Body of pancreas (tissue), 4 donors: Measurements from ENCODE around the gene TIGD3. TPM values are rescaled to one million over a fixed set of nuclear protein-coding genes. Genes with fewer than 3 reads are reported as not detected.

Source experiments
- ATAC-seq: fragments of 150-250 bp; one replicate; pipeline ENCODE4 v1.9.1; 2016
- DNase-seq, 4 donors: peaks; one replicate each; pipeline ENCODE4 v3.0.0-alpha.2; 2019
- H3K27ac ChIP-seq, 4 donors: fragments of 200-600 bp; sonication (generic); 1 replicate in 3 of 4; 2 replicates in 1 of 4; pipeline versions ENCODE4 v1.5.1 to v1.6.1; 2016 to 2019; ENCODE audit warnings: mild to moderate bottlenecking in 1 of 4, mixed read lengths in 1 of 4, moderate library complexity in 1 of 4
- H3K27me3 ChIP-seq, 2 donors: fragments of 200-600 bp; sonication (generic); one replicate each; pipeline ENCODE4 v1.6.0; 2016; ENCODE audit warnings: mild to moderate bottlenecking in 1 of 2
- H3K36me3 ChIP-seq, 2 donors: fragments of 200-600 bp; sonication (generic); replicated peaks in 1 of 2; 2 replicates each; pipeline ENCODE4 v1.5.1; 2016; ENCODE audit warnings: low read depth in 2 of 2; ENCODE audit not compliant: insufficient read depth in 1 of 2
- H3K4me1 ChIP-seq: fragments of 200-600 bp; sonication (generic); one replicate; pipeline ENCODE4 v1.6.0; 2016
- H3K4me3 ChIP-seq, 2 donors: fragments of 200-600 bp; sonication (generic); 1 replicate in 1 of 2; 2 replicates in 1 of 2; pipeline ENCODE4 v1.5.1; 2016 to 2019
- H3K9me3 ChIP-seq, 3 donors: fragments of 200-600 bp; sonication (generic); 1 replicate in 2 of 3; 2 replicates in 1 of 3; pipeline ENCODE4 v1.5.1; 2016
- CTCF ChIP-seq, 7 experiments: fragments of 450-650 bp in 4 of 7; fragments of 200-600 bp in 3 of 7; sonication (generic) in 3 of 7; IDR thresholded peaks; one replicate each; pipeline ENCODE4 v1.5.1; 2016 to 2019; ENCODE audit warnings: antibody characterized with exemption in 7 of 7
- POLR2A ChIP-seq, 3 donors: fragments of 450-650 bp; IDR thresholded peaks; one replicate each; pipeline ENCODE4 v1.6.1; 2016; ENCODE audit warnings: antibody characterized with exemption in 3 of 3, mild to moderate bottlenecking in 2 of 3
- WGBS, 2 donors: methylation state at CpG; one replicate each; pipeline ENCODE4 v1.1.5; 2017; 5-methylcytosine and 5-hydroxymethylcytosine counted together
- intact Hi-C: fragments of 100-400 bp; cut with DNase I; formaldehyde crosslinking; loops from one replicate; pipeline ENCODE4 v1.15.1; 2023
- total RNA-seq, 2 donors: library from RNA; depleted of rRNA; stranded (reverse); fragments of >200 nt; gene quantifications; one replicate each; pipeline ENCODE4 v1.1.0, GENCODE V29; 2016

Gene TIGD3
- total RNA-seq, 2 donors from 2014 or later = not detected

- intact Hi-C loops = no loop called here
- WGBS, 2 donors = 82 to 86% methylated on average over 15 to 16 of the region's 16 CpGs
- Histone ChIP-seq H3K9me3 (no peaks in the 10 kb centered on the region), H3K27ac (no peak overlapping the region), H3K27me3 (no peaks in the 10 kb centered on the region), H3K4me3 (no peak overlapping the region), H3K36me3 (peaks cover 0 to 21% of the 10 kb centered on the region in 2 donors), H3K4me1 (no peaks in the 10 kb centered on the region)
- DNase-seq = no peak
- no peak for TF ChIP-seq CTCF (IDR thresholded peaks at IDR 0.05)
- no peak for TF ChIP-seq POLR2A (IDR thresholded peaks at IDR 0.05)
- ATAC-seq = no peak
These were observed 46.7 kb downstream of the TIGD3 start for GRCh38 chr11:65401073-65401802.

GRCh38 chr11:65401803-65402248 is 47.3 kb downstream of the TIGD3 start:
- DNase-seq (no peak), ATAC-seq (no peak)
- Histone ChIP-seq H3K27ac (no peak overlapping the region), H3K27me3 (no peaks in the 10 kb centered on the region), H3K9me3 (no peaks in the 10 kb centered on the region), H3K4me1 (no peaks in the 10 kb centered on the region), H3K36me3 (peaks cover 0 to 22% of the 10 kb centered on the region in 2 donors), H3K4me3 (no peak overlapping the region)
- no peak for TF ChIP-seq POLR2A (IDR thresholded peaks at IDR 0.05)
- TF ChIP-seq CTCF (IDR thresholded peaks at IDR 0.05) = no peak
- intact Hi-C loops = no loop called here
- WGBS, 2 donors = 79 to 81% methylated on average over 10 of the region's 10 CpGs

- no peak for TF ChIP-seq POLR2A (IDR thresholded peaks at IDR 0.05)
- TF ChIP-seq CTCF (IDR thresholded peaks at IDR 0.05) = no peak
- Histone ChIP-seq H3K9me3 (no peaks in the 10 kb centered on the region), H3K4me3 (no peak overlapping the region), H3K36me3 (peaks cover 0 to 20% of the 10 kb centered on the region in 2 donors), H3K27ac (no peak overlapping the region), H3K4me1 (no peaks in the 10 kb centered on the region), H3K27me3 (no peaks in the 10 kb centered on the region)
- intact Hi-C loops = no loop called here
- no peak for ATAC-seq
- DNase-seq = no peak
- 62 to 64% methylated on average over 2 of the region's 2 CpGs for WGBS, 2 donors
These were observed 48.2 kb downstream of the TIGD3 start for GRCh38 chr11:65402790-65403189.

GRCh38 chr11:65403607-65404121 is 49.1 kb downstream of the TIGD3 start:
- ATAC-seq (peak; percentile 16), DNase-seq (peak in 1 of 4 donors; percentile 52)
- H3K27me3 ChIP-seq = no peaks in the 10 kb centered on the region
- no peaks in the 10 kb centered on the region for H3K9me3 ChIP-seq
- intact Hi-C loops = no loop called here
- WGBS, 2 donors = 69 to 70% methylated on average over 8 to 12 of the region's 12 CpGs
- H3K4me3 ChIP-seq = no peak overlapping the region
- peaks cover 6 to 23% of the 10 kb centered on the region in 2 donors for H3K36me3 ChIP-seq
- H3K4me1 ChIP-seq = no peaks in the 10 kb centered on the region
- H3K27ac ChIP-seq = peak overlapping the region in 2 of 4 donors; percentile 8 to 38
- TF ChIP-seq CTCF (IDR thresholded peaks at IDR 0.05) (no peak), POLR2A (IDR thresholded peaks at IDR 0.05) (peak in 1 of 3 donors; percentile 7)
